ENCODE results near the gene C9orf43.
"Not testable (repeated sequence)": the region's sequence is repeated elsewhere in the genome, so short reads cannot be mapped to it uniquely, and the experiment has no call there.

Gene C9orf43

GRCh38 chr9:113416149-113416721 lies 5.7 kb downstream of the C9orf43 start:
- no peak for DNase-seq (ENCODE audit: low spot score)

GRCh38 chr9:113417370-113417769 lies 6.8 kb downstream of the C9orf43 start:
- DNase-seq (ENCODE audit: low spot score) = no peak

GRCh38 chr9:113421726-113422125 lies 11.2 kb downstream of the C9orf43 start:
- DNase-seq (ENCODE audit: low spot score) = no peak

GRCh38 chr9:113425072-113425471 lies 14.5 kb downstream of the C9orf43 start:
- no peak for DNase-seq (ENCODE audit: low spot score)

GRCh38 chr9:113426701-113427100 lies 16.2 kb downstream of the C9orf43 start:
- no peak for DNase-seq (ENCODE audit: low spot score)

GRCh38 chr9:113427629-113428028 lies 17.1 kb downstream of the C9orf43 start:
- DNase-seq (ENCODE audit: low spot score) = no peak

- no peak for DNase-seq (ENCODE audit: low spot score)
Observed at GRCh38 chr9:113428062-113428615, 17.6 kb downstream of the C9orf43 start.

- no peak for DNase-seq (ENCODE audit: low spot score)
Observed at GRCh38 chr9:113431191-113431590, 20.6 kb downstream of the C9orf43 start.

- no peak for DNase-seq (ENCODE audit: low spot score)
Observed at GRCh38 chr9:113436728-113437515, 26.4 kb downstream of the C9orf43 start.

- DNase-seq (ENCODE audit: low spot score) = not testable (repeated sequence)
Observed at GRCh38 chr9:113437716-113438115, 27.2 kb downstream of the C9orf43 start.

GRCh38 chr9:113444736-113445135 lies 34.2 kb downstream of the C9orf43 start:
- DNase-seq (ENCODE audit: low spot score) = no peak

- peak; percentile 46 for DNase-seq (ENCODE audit: low spot score)
Observed at GRCh38 chr9:113446323-113446740, 35.8 kb downstream of the C9orf43 start.

- DNase-seq (ENCODE audit: low spot score) = no peak
Observed at GRCh38 chr9:113449376-113449775, 38.8 kb downstream of the C9orf43 start.

GRCh38 chr9:113452113-113452605 lies 41.6 kb downstream of the C9orf43 start:
- DNase-seq (ENCODE audit: low spot score) = peak; percentile 31

GRCh38 chr9:113454914-113455761 lies 44.6 kb downstream of the C9orf43 start:
- peak; percentile 27 for DNase-seq (ENCODE audit: low spot score)

- no peak for DNase-seq (ENCODE audit: low spot score)
Observed at GRCh38 chr9:113456235-113456634, 45.7 kb downstream of the C9orf43 start.

GRCh38 chr9:113461285-113461684 lies 50.7 kb downstream of the C9orf43 start:
- no peak for DNase-seq (ENCODE audit: low spot score)

GRCh38 chr9:113461943-113462342 lies 51.4 kb downstream of the C9orf43 start:
- DNase-seq (ENCODE audit: low spot score) = no peak

GRCh38 chr9:113462781-113463286 lies 52.3 kb downstream of the C9orf43 start:
- no peak for DNase-seq (ENCODE audit: low spot score)

GRCh38 chr9:113463418-113464285 lies 53.1 kb downstream of the C9orf43 start, which contains the start of gene RGS3:
Gene RGS3, plus strand, starts transcription at chr9:113463727. Its CDS starts 76 bp downstream, at chr9:113463803.
- peak; percentile 77 for DNase-seq (ENCODE audit: low spot score)
